GM12892 (cell line): ENCODE measurements around the gene NBR1.

Experiments
- POLR2A ChIP-seq: IDR thresholded peaks from 2 replicates; pipeline ENCODE4 v1.6.1; 2011; ENCODE audit warnings: low read depth, low read length, control low read depth
- POLR2AphosphoS5 ChIP-seq: IDR thresholded peaks from 2 replicates; pipeline ENCODE4 v1.6.1; 2011; ENCODE audit warnings: low read depth, low read length, control low read depth

DNA sequence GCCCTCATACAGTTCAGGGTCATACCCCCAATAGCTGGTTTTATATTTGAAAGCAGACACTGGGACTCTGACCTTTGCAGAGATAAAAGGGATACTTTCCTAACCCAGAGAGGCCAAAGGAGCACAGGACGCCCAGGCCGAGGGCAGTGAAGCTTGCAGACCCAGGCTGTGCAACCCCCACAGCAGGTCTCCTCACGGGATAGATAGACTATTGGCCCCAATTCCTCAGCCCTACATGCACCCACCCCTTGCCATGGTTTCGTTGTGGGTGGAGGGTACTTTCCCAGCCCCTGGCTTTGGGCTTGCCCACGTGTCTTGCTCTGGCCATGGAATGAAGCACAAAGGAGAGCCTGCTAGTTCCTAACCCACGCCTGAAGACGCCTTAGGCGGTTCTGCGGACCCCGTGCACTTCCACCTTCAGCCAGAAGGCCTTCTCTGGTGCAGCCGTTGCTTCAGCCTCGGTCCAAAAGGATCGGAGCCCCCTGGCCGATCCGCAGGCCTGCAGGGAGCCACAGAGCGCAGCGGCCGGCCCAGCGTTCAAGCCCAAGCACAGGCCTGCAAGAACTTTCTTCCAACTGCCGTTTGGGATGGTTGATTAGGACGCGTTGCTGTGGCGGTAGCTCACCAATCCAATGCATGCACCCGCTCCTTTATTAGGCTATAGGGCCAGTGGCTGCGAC is 36.1 kb upstream of the NBR1 start:
- TF ChIP-seq POLR2A: no peak
- TF ChIP-seq POLR2AphosphoS5: no peak
